ENCODE results near the gene ZNF764. TPM values are rescaled to one million over a fixed set of nuclear protein-coding genes. Genes with fewer than 3 reads are reported as not detected.
A peak's percentile ranks its signal among the peaks of the same experiment; 100 is the strongest.

The ZNF764 gene
- total RNA-seq, 2 donors from 2014 or later = 9.0 to 11.1 TPM

GRCh38 chr16:30567991-30568638 is 9.9 kb upstream of the ZNF764 start:
- no peak for DNase-seq

GRCh38 chr16:30567160-30567990 is 9.2 kb upstream of the ZNF764 start:
- DNase-seq = no peak
- Histone ChIP-seq H3K9ac (ENCODE audit: low read depth in 2 of 2, low read length in 2 of 2) (peak overlapping the region in 1 of 2 donors; percentile 12), H3K4me1 (peaks cover 2% of the 10 kb centered on the region), H3K4me3 (no peak overlapping the region), H3K36me3 (no peaks in the 10 kb centered on the region), H3K27ac (peak overlapping the region; percentile 25), H3K27me3 (no peaks in the 10 kb centered on the region), H3K9me3 (no peaks in the 10 kb centered on the region)
- intact Hi-C loops (cut with DNase I) = no loop called here
- no peak for TF ChIP-seq CTCF (IDR thresholded peaks at IDR 0.05)

More at GRCh38 chr16:30567991-30568638, 9.9 kb upstream of the ZNF764 start:
- H3K9me3 ChIP-seq = no peaks in the 10 kb centered on the region
- intact Hi-C loops (cut with DNase I) = no loop called here
- H3K9ac ChIP-seq (ENCODE audit: low read depth in 2 of 2, low read length in 2 of 2) = no peak overlapping the region
- H3K4me1 ChIP-seq = peaks cover 5% of the 10 kb centered on the region
- H3K36me3 ChIP-seq = no peaks in the 10 kb centered on the region
- TF ChIP-seq CTCF (IDR thresholded peaks at IDR 0.05) = no peak
- H3K27me3 ChIP-seq = no peaks in the 10 kb centered on the region
- no peak overlapping the region for H3K4me3 ChIP-seq
- H3K27ac ChIP-seq = peak overlapping the region; percentile 25

- no peak overlapping the region for H3K27ac ChIP-seq
- no peaks in the 10 kb centered on the region for H3K27me3 ChIP-seq
- TF ChIP-seq CTCF (IDR thresholded peaks at IDR 0.05) = no peak
- no peak overlapping the region for H3K4me3 ChIP-seq
- intact Hi-C loops (cut with DNase I) = no loop called here
- no peak overlapping the region for H3K9ac ChIP-seq (ENCODE audit: low read depth in 2 of 2, low read length in 2 of 2)
- no peaks in the 10 kb centered on the region for H3K4me1 ChIP-seq
- DNase-seq = no peak
- no peaks in the 10 kb centered on the region for H3K9me3 ChIP-seq
- no peaks in the 10 kb centered on the region for H3K36me3 ChIP-seq
These were observed 8.4 kb upstream of the ZNF764 start for GRCh38 chr16:30566531-30566930.

GRCh38 chr16:30565984-30566383 is 7.8 kb upstream of the ZNF764 start:
- Histone ChIP-seq H3K9ac (ENCODE audit: low read depth in 2 of 2, low read length in 2 of 2) (no peak overlapping the region), H3K9me3 (no peaks in the 10 kb centered on the region), H3K27me3 (no peaks in the 10 kb centered on the region), H3K27ac (no peak overlapping the region), H3K36me3 (no peaks in the 10 kb centered on the region), H3K4me3 (no peak overlapping the region), H3K4me1 (no peaks in the 10 kb centered on the region)
- no peak for TF ChIP-seq CTCF (IDR thresholded peaks at IDR 0.05)
- intact Hi-C loops (cut with DNase I) = no loop called here
- DNase-seq = no peak

- no peak for TF ChIP-seq CTCF (IDR thresholded peaks at IDR 0.05)
- Histone ChIP-seq H3K4me3 (no peak overlapping the region), H3K27me3 (no peaks in the 10 kb centered on the region), H3K4me1 (no peaks in the 10 kb centered on the region), H3K9ac (ENCODE audit: low read depth in 2 of 2, low read length in 2 of 2) (no peak overlapping the region), H3K27ac (no peak overlapping the region), H3K36me3 (no peaks in the 10 kb centered on the region), H3K9me3 (no peaks in the 10 kb centered on the region)
- intact Hi-C loops (cut with DNase I) = no loop called here
- no peak for DNase-seq
These were observed 7.4 kb upstream of the ZNF764 start for GRCh38 chr16:30565526-30565925.
